ENCODE data around the gene IL1RAP. TPM values are rescaled to one million over a fixed set of nuclear protein-coding genes. Genes with fewer than 3 reads are reported as not detected.

The IL1RAP gene
- total RNA-seq, 2 experiments from 2014 or later: 13.7 to 14.7 TPM

- H3K36me3 Mint-ChIP-seq (ENCODE audit: low read depth): peaks cover 6% of the 10 kb centered on the region
- intact Hi-C loops (cut with DNase I, micrococcal nuclease): no loop called here
- Histone ChIP-seq H3K36me3 (ENCODE audit: insufficient read depth, low read length) (no peaks in the 10 kb centered on the region), H3K4me1 (ENCODE audit: insufficient read depth, low read length) (no peaks in the 10 kb centered on the region), H3K4me3 (ENCODE audit: low read length) (no peak overlapping the region), H3K27me3 (ENCODE audit: control insufficient read depth in 1 of 2, insufficient read depth in 2 of 2, low read length in 2 of 2) (no peaks in the 10 kb centered on the region), H3K27ac (ENCODE audit: low read depth in 1 of 2, low read length in 2 of 2) (no peak overlapping the region), H3K9me3 (ENCODE audit: control insufficient read depth in 1 of 2, insufficient read depth in 1 of 2, low read length in 2 of 2) (no peaks in the 10 kb centered on the region)
- H3K27me3 Mint-ChIP-seq: no peaks in the 10 kb centered on the region
- no peaks in the 10 kb centered on the region for H3K9me3 Mint-ChIP-seq
- TF ChIP-seq CTCF (IDR thresholded peaks at IDR 0.05): no peak
- no peak overlapping the region for H3K27ac Mint-ChIP-seq
- DNase-seq (no peak), ATAC-seq (ENCODE audit: poor library complexity) (no peak)
- H3K4me3 Mint-ChIP-seq: no peak overlapping the region
- ChIA-PET CTCF (no interaction called here), POLR2A (interaction anchor here (1.6 kb wide), 1 partner anchor 22 kb away, joined by 3 read pairs; no protein-coding TSS in a partner anchor)
- H3K4me1 Mint-ChIP-seq (ENCODE audit: low read depth): no peaks in the 10 kb centered on the region
Measured at GRCh38 chr3:190596349-190597285, 82.7 kb downstream of the IL1RAP start.

GRCh38 chr3:190597291-190597690 is 83.4 kb downstream of the IL1RAP start:
- no peak for ATAC-seq (ENCODE audit: poor library complexity)
- no peak overlapping the region for H3K27ac Mint-ChIP-seq
- peaks cover 6% of the 10 kb centered on the region for H3K36me3 Mint-ChIP-seq (ENCODE audit: low read depth)
- H3K36me3 ChIP-seq (ENCODE audit: insufficient read depth, low read length): no peaks in the 10 kb centered on the region
- no peaks in the 10 kb centered on the region for H3K9me3 Mint-ChIP-seq
- H3K27me3 Mint-ChIP-seq: no peaks in the 10 kb centered on the region
- no peak for DNase-seq
- H3K4me3 ChIP-seq (ENCODE audit: low read length): no peak overlapping the region
- no peaks in the 10 kb centered on the region for H3K27me3 ChIP-seq (ENCODE audit: control insufficient read depth in 1 of 2, insufficient read depth in 2 of 2, low read length in 2 of 2)
- H3K4me3 Mint-ChIP-seq: no peak overlapping the region
- no peaks in the 10 kb centered on the region for H3K9me3 ChIP-seq (ENCODE audit: control insufficient read depth in 1 of 2, insufficient read depth in 1 of 2, low read length in 2 of 2)
- intact Hi-C loops (cut with DNase I, micrococcal nuclease): no loop called here
- H3K4me1 ChIP-seq (ENCODE audit: insufficient read depth, low read length): no peaks in the 10 kb centered on the region
- CTCF ChIA-PET: no interaction called here
- H3K4me1 Mint-ChIP-seq (ENCODE audit: low read depth): no peaks in the 10 kb centered on the region
- no peak for TF ChIP-seq CTCF (IDR thresholded peaks at IDR 0.05)
- H3K27ac ChIP-seq (ENCODE audit: low read depth in 1 of 2, low read length in 2 of 2): no peak overlapping the region
- POLR2A ChIA-PET: interaction anchor here (1.6 kb wide), 1 partner anchor 22 kb away, joined by 3 read pairs; no protein-coding TSS in a partner anchor

GRCh38 chr3:190601622-190602021 is 87.7 kb downstream of the IL1RAP start:
- H3K4me3 ChIP-seq (ENCODE audit: low read length): no peak overlapping the region
- Mint-ChIP-seq H3K27me3 (no peaks in the 10 kb centered on the region), H3K4me1 (ENCODE audit: low read depth) (no peaks in the 10 kb centered on the region), H3K4me3 (no peak overlapping the region), H3K36me3 (ENCODE audit: low read depth) (peaks cover 39% of the 10 kb centered on the region), H3K27ac (no peak overlapping the region), H3K9me3 (no peaks in the 10 kb centered on the region)
- peaks cover 25% of the 10 kb centered on the region for H3K36me3 ChIP-seq (ENCODE audit: insufficient read depth, low read length)
- no peak for TF ChIP-seq CTCF (IDR thresholded peaks at IDR 0.05)
- intact Hi-C loops (cut with DNase I, micrococcal nuclease): no loop called here
- no peak for DNase-seq
- H3K27me3 ChIP-seq (ENCODE audit: control insufficient read depth in 1 of 2, insufficient read depth in 2 of 2, low read length in 2 of 2): no peaks in the 10 kb centered on the region
- ChIA-PET CTCF (no interaction called here), POLR2A (no interaction called here)
- no peaks in the 10 kb centered on the region for H3K9me3 ChIP-seq (ENCODE audit: control insufficient read depth in 1 of 2, insufficient read depth in 1 of 2, low read length in 2 of 2)
- no peak overlapping the region for H3K27ac ChIP-seq (ENCODE audit: low read depth in 1 of 2, low read length in 2 of 2)
- ATAC-seq (ENCODE audit: poor library complexity): no peak
- no peaks in the 10 kb centered on the region for H3K4me1 ChIP-seq (ENCODE audit: insufficient read depth, low read length)

All from CD4-positive, alpha-beta T cell (primary cell).